GM23338 (cell line): ENCODE data around the gene TDP2.

Experiments used
- CREB1 ChIP-seq: fragments of 250-450 bp; sonication (Bioruptor Pico); IDR thresholded peaks from 2 replicates; pipeline ENCODE4 v1.5.0; 2020; ENCODE audit warnings: low read depth, mild to moderate bottlenecking, moderate library complexity
- EZH2 ChIP-seq: fragments of 200-600 bp; sonication (generic); IDR thresholded peaks from one replicate; pipeline ENCODE4 v1.8.0; 2017; ENCODE audit warnings: antibody characterized with exemption, mild to moderate bottlenecking, low read depth; ENCODE audit not compliant: unreplicated experiment
- EZH2phosphoT487 ChIP-seq: fragments of 200-600 bp; sonication (generic); IDR thresholded peaks from one replicate; pipeline ENCODE4 v1.8.1; 2018; ENCODE audit warnings: antibody characterized with exemption; ENCODE audit not compliant: unreplicated experiment
- JUNB ChIP-seq: IDR thresholded peaks from one replicate; pipeline ENCODE4 v1.6.1; 2016; ENCODE audit warnings: antibody characterized with exemption; ENCODE audit not compliant: unreplicated experiment
- NANOG ChIP-seq: IDR thresholded peaks from 2 replicates; pipeline ENCODE4 v1.6.1; 2016; ENCODE audit warnings: antibody characterized with exemption, borderline replicate concordance
- POLR2AphosphoS5 ChIP-seq: IDR thresholded peaks from 2 replicates; pipeline ENCODE4 v1.6.1; 2016; ENCODE audit warnings: antibody characterized with exemption, low read depth
- STAT1 ChIP-seq: IDR thresholded peaks from one replicate; pipeline ENCODE4 v1.6.1; 2016; ENCODE audit warnings: antibody characterized with exemption; ENCODE audit not compliant: unreplicated experiment
- ZNF331 ChIP-seq: fragments of 250-450 bp; sonication (Bioruptor Pico); IDR thresholded peaks from 2 replicates; pipeline ENCODE4 v1.5.0; 2020; ENCODE audit warnings: low read depth, mild to moderate bottlenecking, moderate library complexity
- TF ChIP-seq, protein P1 (sequence below), 2 experiments: fragments of 200-600 bp in 1 of 2; sonication (generic) in 1 of 2; conservative IDR thresholded peaks; 2 replicates each; pipeline versions ENCODE4 v1.5.1 to v1.6.1; 2016 to 2017; ENCODE audit warnings: antibody characterized with exemption in 2 of 2, low read depth in 2 of 2, mild to moderate bottlenecking in 2 of 2, moderate library complexity in 1 of 2
- TF ChIP-seq, protein P2 (sequence below): IDR thresholded peaks from one replicate; pipeline ENCODE4 v1.6.1; 2018; ENCODE audit warnings: antibody characterized with exemption; ENCODE audit not compliant: unreplicated experiment
- TF ChIP-seq, protein P3 (sequence below): fragments of 250-450 bp; sonication (Bioruptor Pico); IDR thresholded peaks from 2 replicates; pipeline ENCODE4 v1.5.0; 2020; ENCODE audit warnings: mild to moderate bottlenecking, moderate library complexity
- TF ChIP-seq, protein P4 (sequence below): IDR thresholded peaks from 2 replicates; pipeline ENCODE4 v1.6.1; 2016; ENCODE audit warnings: antibody characterized with exemption

DNA sequence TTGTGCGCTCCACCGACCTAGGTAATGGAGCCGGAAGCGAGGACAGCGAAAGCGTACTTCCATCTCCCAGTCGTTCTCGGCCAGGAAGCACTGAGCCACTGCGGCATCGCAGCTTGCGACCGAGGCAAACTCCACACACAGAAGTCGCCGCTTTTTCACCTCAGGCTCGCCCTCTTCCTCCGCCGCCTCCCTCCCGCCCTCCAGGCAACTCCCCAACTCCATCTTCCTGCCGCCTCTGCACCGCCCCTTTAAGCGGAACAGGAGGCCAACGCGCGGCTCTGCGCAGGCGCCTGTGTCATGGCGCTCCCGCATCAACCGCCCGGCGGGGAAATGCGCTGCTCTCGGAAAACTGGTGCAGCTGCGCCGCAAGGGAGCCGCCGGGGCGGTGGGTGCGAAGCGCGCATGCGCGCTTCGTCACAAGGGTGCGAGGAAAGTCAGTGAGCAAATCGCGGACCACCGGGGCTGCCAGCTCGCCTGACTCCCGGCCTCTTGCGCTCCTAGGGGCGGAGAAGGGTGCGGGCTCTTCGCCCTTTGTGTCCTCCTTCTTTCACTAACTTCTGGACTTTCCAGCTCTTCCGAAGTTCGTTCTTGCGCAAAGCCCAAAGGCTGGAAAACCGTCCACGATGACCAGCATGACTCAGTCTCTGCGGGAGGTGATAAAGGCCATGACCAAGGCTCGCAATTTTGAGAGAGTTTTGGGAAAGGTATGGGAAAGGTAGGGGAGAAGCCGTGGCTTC, at the start of gene TDP2, which contains the start of gene ACOT13:
- TF ChIP-seq, protein P1, sequence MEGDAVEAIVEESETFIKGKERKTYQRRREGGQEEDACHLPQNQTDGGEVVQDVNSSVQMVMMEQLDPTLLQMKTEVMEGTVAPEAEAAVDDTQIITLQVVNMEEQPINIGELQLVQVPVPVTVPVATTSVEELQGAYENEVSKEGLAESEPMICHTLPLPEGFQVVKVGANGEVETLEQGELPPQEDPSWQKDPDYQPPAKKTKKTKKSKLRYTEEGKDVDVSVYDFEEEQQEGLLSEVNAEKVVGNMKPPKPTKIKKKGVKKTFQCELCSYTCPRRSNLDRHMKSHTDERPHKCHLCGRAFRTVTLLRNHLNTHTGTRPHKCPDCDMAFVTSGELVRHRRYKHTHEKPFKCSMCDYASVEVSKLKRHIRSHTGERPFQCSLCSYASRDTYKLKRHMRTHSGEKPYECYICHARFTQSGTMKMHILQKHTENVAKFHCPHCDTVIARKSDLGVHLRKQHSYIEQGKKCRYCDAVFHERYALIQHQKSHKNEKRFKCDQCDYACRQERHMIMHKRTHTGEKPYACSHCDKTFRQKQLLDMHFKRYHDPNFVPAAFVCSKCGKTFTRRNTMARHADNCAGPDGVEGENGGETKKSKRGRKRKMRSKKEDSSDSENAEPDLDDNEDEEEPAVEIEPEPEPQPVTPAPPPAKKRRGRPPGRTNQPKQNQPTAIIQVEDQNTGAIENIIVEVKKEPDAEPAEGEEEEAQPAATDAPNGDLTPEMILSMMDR (conservative IDR thresholded peaks at IDR 0.05; ENCODE audit: low read depth in 2 of 2): peak; percentile 36 to 39
- no peak for TF ChIP-seq EZH2phosphoT487
- TF ChIP-seq ZNF331 (CRISPR knock-in tag): peak; percentile 26; the same call in 1 of the 2 replicates
- TF ChIP-seq POLR2AphosphoS5: peak; percentile 93
- no peak for TF ChIP-seq EZH2
- peak; percentile 81 for TF ChIP-seq CREB1 (CRISPR knock-in tag)
- no peak for TF ChIP-seq NANOG
- TF ChIP-seq, protein P2, sequence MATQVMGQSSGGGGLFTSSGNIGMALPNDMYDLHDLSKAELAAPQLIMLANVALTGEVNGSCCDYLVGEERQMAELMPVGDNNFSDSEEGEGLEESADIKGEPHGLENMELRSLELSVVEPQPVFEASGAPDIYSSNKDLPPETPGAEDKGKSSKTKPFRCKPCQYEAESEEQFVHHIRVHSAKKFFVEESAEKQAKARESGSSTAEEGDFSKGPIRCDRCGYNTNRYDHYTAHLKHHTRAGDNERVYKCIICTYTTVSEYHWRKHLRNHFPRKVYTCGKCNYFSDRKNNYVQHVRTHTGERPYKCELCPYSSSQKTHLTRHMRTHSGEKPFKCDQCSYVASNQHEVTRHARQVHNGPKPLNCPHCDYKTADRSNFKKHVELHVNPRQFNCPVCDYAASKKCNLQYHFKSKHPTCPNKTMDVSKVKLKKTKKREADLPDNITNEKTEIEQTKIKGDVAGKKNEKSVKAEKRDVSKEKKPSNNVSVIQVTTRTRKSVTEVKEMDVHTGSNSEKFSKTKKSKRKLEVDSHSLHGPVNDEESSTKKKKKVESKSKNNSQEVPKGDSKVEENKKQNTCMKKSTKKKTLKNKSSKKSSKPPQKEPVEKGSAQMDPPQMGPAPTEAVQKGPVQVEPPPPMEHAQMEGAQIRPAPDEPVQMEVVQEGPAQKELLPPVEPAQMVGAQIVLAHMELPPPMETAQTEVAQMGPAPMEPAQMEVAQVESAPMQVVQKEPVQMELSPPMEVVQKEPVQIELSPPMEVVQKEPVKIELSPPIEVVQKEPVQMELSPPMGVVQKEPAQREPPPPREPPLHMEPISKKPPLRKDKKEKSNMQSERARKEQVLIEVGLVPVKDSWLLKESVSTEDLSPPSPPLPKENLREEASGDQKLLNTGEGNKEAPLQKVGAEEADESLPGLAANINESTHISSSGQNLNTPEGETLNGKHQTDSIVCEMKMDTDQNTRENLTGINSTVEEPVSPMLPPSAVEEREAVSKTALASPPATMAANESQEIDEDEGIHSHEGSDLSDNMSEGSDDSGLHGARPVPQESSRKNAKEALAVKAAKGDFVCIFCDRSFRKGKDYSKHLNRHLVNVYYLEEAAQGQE: no peak
- TF ChIP-seq JUNB: no peak
- TF ChIP-seq, protein P3, sequence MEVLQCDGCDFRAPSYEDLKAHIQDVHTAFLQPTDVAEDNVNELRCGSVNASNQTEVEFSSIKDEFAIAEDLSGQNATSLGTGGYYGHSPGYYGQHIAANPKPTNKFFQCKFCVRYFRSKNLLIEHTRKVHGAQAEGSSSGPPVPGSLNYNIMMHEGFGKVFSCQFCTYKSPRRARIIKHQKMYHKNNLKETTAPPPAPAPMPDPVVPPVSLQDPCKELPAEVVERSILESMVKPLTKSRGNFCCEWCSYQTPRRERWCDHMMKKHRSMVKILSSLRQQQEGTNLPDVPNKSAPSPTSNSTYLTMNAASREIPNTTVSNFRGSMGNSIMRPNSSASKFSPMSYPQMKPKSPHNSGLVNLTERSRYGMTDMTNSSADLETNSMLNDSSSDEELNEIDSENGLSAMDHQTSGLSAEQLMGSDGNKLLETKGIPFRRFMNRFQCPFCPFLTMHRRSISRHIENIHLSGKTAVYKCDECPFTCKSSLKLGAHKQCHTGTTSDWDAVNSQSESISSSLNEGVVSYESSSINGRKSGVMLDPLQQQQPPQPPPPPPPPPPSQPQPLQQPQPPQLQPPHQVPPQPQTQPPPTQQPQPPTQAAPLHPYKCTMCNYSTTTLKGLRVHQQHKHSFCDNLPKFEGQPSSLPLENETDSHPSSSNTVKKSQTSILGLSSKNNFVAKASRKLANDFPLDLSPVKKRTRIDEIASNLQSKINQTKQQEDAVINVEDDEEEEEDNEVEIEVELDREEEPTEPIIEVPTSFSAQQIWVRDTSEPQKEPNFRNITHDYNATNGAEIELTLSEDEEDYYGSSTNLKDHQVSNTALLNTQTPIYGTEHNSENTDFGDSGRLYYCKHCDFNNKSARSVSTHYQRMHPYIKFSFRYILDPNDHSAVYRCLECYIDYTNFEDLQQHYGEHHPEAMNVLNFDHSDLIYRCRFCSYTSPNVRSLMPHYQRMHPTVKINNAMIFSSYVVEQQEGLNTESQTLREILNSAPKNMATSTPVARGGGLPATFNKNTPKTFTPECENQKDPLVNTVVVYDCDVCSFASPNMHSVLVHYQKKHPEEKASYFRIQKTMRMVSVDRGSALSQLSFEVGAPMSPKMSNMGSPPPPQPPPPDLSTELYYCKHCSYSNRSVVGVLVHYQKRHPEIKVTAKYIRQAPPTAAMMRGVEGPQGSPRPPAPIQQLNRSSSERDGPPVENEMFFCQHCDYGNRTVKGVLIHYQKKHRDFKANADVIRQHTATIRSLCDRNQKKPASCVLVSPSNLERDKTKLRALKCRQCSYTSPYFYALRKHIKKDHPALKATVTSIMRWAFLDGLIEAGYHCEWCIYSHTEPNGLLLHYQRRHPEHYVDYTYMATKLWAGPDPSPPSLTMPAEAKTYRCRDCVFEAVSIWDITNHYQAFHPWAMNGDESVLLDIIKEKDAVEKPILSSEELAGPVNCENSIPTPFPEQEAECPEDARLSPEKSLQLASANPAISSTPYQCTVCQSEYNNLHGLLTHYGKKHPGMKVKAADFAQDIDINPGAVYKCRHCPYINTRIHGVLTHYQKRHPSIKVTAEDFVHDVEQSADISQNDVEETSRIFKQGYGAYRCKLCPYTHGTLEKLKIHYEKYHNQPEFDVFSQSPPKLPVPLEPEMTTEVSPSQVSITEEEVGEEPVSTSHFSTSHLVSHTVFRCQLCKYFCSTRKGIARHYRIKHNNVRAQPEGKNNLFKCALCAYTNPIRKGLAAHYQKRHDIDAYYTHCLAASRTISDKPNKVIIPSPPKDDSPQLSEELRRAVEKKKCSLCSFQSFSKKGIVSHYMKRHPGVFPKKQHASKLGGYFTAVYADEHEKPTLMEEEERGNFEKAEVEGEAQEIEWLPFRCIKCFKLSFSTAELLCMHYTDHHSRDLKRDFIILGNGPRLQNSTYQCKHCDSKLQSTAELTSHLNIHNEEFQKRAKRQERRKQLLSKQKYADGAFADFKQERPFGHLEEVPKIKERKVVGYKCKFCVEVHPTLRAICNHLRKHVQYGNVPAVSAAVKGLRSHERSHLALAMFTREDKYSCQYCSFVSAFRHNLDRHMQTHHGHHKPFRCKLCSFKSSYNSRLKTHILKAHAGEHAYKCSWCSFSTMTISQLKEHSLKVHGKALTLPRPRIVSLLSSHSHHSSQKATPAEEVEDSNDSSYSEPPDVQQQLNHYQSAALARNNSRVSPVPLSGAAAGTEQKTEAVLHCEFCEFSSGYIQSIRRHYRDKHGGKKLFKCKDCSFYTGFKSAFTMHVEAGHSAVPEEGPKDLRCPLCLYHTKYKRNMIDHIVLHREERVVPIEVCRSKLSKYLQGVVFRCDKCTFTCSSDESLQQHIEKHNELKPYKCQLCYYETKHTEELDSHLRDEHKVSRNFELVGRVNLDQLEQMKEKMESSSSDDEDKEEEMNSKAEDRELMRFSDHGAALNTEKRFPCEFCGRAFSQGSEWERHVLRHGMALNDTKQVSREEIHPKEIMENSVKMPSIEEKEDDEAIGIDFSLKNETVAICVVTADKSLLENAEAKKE (CRISPR knock-in tag): no peak
- TF ChIP-seq, protein P4, sequence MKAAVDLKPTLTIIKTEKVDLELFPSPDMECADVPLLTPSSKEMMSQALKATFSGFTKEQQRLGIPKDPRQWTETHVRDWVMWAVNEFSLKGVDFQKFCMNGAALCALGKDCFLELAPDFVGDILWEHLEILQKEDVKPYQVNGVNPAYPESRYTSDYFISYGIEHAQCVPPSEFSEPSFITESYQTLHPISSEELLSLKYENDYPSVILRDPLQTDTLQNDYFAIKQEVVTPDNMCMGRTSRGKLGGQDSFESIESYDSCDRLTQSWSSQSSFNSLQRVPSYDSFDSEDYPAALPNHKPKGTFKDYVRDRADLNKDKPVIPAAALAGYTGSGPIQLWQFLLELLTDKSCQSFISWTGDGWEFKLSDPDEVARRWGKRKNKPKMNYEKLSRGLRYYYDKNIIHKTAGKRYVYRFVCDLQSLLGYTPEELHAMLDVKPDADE: no peak; the same call in 1 of the 2 replicates
- TF ChIP-seq STAT1: no peak
